Measurements from ENCODE around the gene CLIC5.

The CLIC5 gene

DNA sequence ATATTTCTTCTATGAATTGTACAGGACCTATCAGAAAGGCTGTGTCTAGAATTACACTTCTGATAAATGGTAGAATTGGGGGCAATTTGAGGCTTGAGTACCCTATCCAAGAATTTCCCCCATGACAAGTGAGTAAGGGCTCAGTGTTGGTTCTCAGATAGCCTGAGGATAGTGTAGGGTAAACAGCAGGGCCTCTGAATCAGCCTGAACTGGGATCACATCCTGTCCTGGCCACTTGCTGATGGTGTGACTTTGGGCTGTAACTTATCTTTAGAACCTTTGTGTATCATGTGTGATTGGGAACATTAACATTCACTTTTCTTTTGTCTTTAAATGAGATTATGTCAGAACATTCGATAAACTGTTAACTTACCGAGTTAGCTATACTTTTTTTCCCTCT, 151.0 kb downstream of the CLIC5 start:
- DNase-seq = no peak
- TF ChIP-seq, protein P1, sequence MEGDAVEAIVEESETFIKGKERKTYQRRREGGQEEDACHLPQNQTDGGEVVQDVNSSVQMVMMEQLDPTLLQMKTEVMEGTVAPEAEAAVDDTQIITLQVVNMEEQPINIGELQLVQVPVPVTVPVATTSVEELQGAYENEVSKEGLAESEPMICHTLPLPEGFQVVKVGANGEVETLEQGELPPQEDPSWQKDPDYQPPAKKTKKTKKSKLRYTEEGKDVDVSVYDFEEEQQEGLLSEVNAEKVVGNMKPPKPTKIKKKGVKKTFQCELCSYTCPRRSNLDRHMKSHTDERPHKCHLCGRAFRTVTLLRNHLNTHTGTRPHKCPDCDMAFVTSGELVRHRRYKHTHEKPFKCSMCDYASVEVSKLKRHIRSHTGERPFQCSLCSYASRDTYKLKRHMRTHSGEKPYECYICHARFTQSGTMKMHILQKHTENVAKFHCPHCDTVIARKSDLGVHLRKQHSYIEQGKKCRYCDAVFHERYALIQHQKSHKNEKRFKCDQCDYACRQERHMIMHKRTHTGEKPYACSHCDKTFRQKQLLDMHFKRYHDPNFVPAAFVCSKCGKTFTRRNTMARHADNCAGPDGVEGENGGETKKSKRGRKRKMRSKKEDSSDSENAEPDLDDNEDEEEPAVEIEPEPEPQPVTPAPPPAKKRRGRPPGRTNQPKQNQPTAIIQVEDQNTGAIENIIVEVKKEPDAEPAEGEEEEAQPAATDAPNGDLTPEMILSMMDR (IDR thresholded peaks at IDR 0.05) = no peak

GRCh38 chr6:45858691-45859090, 157.0 kb downstream of the CLIC5 start:
- no peaks in the 10 kb centered on the region for H3K36me3 ChIP-seq
- no peak overlapping the region for H3K4me3 ChIP-seq
- H3K27ac ChIP-seq = no peak overlapping the region
- no peak for DNase-seq
- no peaks in the 10 kb centered on the region for H3K9me3 ChIP-seq
- TF ChIP-seq, protein P1 (IDR thresholded peaks at IDR 0.05) = no peak
- no peaks in the 10 kb centered on the region for H3K27me3 ChIP-seq
- intact Hi-C loops (cut with DNase I; ENCODE audit: low total_unique reads) = no loop called here
- no peaks in the 10 kb centered on the region for H3K4me1 ChIP-seq

More for the DNA sequence above, 151.0 kb downstream of the CLIC5 start:
- intact Hi-C loops (cut with DNase I; ENCODE audit: low total_unique reads) = no loop called here
- Histone ChIP-seq H3K4me3 (no peak overlapping the region), H3K9me3 (no peaks in the 10 kb centered on the region), H3K27me3 (peaks cover 0 to 3% of the 10 kb centered on the region in 2 donors), H3K36me3 (no peaks in the 10 kb centered on the region), H3K4me1 (no peaks in the 10 kb centered on the region), H3K27ac (no peak overlapping the region)

GRCh38 chr6:45857827-45858226, 157.8 kb downstream of the CLIC5 start:
- no peak overlapping the region for H3K27ac ChIP-seq
- no peaks in the 10 kb centered on the region for H3K4me1 ChIP-seq
- H3K36me3 ChIP-seq = no peaks in the 10 kb centered on the region
- DNase-seq = no peak
- no peak overlapping the region for H3K4me3 ChIP-seq
- no peaks in the 10 kb centered on the region for H3K9me3 ChIP-seq
- intact Hi-C loops (cut with DNase I; ENCODE audit: low total_unique reads) = no loop called here
- TF ChIP-seq, protein P1 (IDR thresholded peaks at IDR 0.05) = no peak
- H3K27me3 ChIP-seq = no peaks in the 10 kb centered on the region

DNA sequence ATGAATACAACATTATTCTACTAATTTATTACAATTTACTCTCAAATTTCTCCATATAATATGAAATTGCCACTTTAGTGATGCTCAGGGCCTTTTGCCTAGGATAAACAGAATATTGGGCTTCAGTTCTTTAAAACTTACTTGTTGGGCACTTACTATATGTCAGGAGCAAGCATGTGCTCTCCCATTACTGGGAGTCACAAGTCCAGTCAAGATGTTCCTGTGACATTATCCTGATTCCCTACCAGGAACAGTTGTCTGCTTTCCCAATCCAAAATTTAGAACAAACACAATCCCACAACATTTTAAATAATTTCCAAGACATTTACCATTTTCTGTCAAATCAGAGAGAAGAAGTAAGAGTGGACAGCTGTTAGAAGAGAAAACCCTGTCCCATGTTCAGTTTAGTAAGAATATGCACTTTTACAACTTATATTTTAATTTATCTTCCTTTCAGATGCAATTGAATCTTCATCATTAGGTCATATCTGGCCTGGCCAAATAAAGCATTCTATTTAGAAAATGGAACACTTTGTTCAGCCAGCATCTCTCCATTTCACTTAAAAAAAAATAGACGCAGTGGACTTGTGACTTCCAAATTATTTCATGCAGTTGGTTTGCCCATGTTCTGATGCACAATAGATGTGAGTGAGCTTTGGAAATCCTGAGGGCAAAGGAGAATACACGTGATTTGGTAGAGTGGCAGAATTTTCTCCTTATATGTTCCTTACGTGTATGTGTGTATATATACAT, 159.8 kb downstream of the CLIC5 start:
- no peak for DNase-seq
- Histone ChIP-seq H3K36me3 (no peaks in the 10 kb centered on the region), H3K27me3 (no peaks in the 10 kb centered on the region), H3K9me3 (no peaks in the 10 kb centered on the region), H3K27ac (no peak overlapping the region), H3K4me3 (no peak overlapping the region), H3K4me1 (no peaks in the 10 kb centered on the region)
- TF ChIP-seq, protein P1 (IDR thresholded peaks at IDR 0.05) = no peak
- intact Hi-C loops (cut with DNase I; ENCODE audit: low total_unique reads) = no loop called here

DNA sequence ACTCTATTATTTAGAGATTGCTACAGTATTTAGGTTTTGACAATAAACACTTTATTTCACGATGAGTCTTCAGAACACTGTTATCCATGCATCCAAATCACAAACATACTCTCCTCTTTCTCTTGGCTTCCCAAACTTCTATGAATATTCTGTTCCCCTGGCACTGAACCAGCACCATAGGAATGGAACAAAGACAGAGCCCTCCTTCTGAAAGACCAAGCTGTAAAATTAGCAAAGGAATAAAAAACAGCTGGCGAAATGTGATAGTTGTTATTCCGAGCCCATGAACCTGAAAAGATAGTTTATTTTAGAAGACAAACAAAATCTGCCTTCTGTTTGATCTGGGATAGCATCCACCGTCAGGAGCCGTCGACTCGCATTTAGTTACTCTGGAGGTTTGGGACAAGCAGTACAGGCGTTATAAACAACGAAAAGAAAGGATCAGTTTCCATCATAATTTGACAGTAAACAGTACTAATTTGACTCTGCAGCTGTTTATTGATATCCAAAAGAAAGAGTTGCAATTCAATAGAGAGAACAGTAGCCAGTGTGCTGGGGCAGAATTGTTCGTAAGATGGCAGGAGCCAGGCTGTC, 161.4 kb downstream of the CLIC5 start:
- DNase-seq = no peak
- Histone ChIP-seq H3K4me1 (no peaks in the 10 kb centered on the region), H3K9me3 (no peaks in the 10 kb centered on the region), H3K27me3 (no peaks in the 10 kb centered on the region), H3K27ac (no peak overlapping the region), H3K4me3 (no peak overlapping the region), H3K36me3 (no peaks in the 10 kb centered on the region)
- TF ChIP-seq, protein P1 (IDR thresholded peaks at IDR 0.05) = no peak
- intact Hi-C loops (cut with DNase I; ENCODE audit: low total_unique reads) = no loop called here

Measured in tibial artery (tissue), 4 donors.